Osteocyte (in vitro differentiated cells): ENCODE results near the gene CLEC3A. TPM values are rescaled to one million over a fixed set of nuclear protein-coding genes. Genes with fewer than 3 reads are reported as not detected.

ENCODE experiments used
- DNase-seq: peaks from one replicate; pipeline ENCODE4 v3.0.0; 2021; ENCODE audit warnings: mixed read lengths; ENCODE audit not compliant: unreplicated experiment; ENCODE audit errors: extremely low spot score
- H3K27ac Mint-ChIP-seq: one replicate; pipeline ENCODE4 v1.8.0; 2021; ENCODE audit warnings: mild to moderate bottlenecking, mixed read lengths; ENCODE audit not compliant: unreplicated experiment
- H3K27me3 Mint-ChIP-seq: one replicate; pipeline ENCODE4 v1.8.0; 2021; ENCODE audit warnings: mixed read lengths; ENCODE audit not compliant: unreplicated experiment
- H3K36me3 Mint-ChIP-seq: one replicate; pipeline ENCODE4 v1.8.0; 2021; ENCODE audit warnings: mixed read lengths; ENCODE audit not compliant: unreplicated experiment
- H3K4me1 Mint-ChIP-seq: one replicate; pipeline ENCODE4 v1.8.0; 2021; ENCODE audit warnings: mixed read lengths; ENCODE audit not compliant: unreplicated experiment
- H3K4me3 Mint-ChIP-seq: one replicate; pipeline ENCODE4 v1.8.0; 2021; ENCODE audit warnings: mild to moderate bottlenecking, moderate library complexity, mixed read lengths; ENCODE audit not compliant: unreplicated experiment
- H3K9me3 Mint-ChIP-seq: one replicate; pipeline ENCODE4 v1.8.0; 2021; ENCODE audit warnings: mixed read lengths; ENCODE audit not compliant: unreplicated experiment
- total RNA-seq: library from RNA; stranded (reverse); gene quantifications from 2 replicates; pipeline ENCODE4 v1.2.1, GENCODE V29; 2021
- TF ChIP-seq, protein P1 (sequence below): fragments of 200-600 bp; sonication (generic); IDR thresholded peaks from 2 replicates; pipeline ENCODE4 v1.5.0; 2021; ENCODE audit warnings: antibody characterized with exemption, mild to moderate bottlenecking, moderate library complexity

Gene CLEC3A
- total RNA-seq, 1 donor from 2014 or later = not detected

DNA sequence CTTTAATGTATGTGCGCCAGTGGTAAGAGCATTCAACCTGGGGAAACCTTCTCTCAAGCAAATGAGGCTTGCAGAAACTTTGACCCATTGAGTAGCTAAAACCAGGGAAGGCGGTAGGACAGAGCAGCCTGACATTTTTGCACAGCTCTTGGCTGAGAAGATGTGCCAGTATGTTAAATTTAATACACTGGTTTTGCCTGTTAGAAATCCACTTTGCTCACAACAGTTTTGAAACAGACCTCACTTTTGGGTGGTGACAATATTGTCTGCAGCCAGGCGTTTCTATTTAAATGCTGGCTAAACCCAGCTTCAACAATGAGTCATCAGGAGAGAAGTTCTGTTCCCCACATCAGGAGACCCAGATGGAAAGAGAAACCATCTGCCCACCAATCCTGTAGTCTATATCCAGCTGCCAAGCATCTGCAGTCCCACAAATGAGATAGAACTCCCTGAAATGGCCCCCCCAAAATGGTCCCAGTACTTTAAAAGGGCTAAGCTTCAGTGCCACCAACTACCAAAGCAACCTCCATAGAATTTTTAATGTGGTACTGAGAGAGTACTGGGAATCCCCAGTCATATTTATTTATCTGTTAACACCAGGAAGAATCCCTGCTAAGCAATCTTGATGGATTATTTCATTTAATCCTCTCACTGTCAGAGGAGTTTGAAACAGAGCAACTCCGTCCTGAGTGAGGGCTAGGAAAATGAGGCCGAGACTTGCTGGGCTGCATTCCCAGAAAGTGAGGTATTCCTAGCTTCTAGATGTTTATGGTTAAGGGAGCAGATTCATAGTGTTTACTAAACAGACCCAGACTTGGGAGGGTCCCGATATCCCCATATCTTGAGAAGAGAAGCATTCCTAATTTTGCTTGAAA lies 29.0 kb upstream of the CLEC3A start:
- Mint-ChIP-seq H3K27ac (no peak overlapping the region), H3K27me3 (no peaks in the 10 kb centered on the region), H3K36me3 (no peaks in the 10 kb centered on the region)

DNA sequence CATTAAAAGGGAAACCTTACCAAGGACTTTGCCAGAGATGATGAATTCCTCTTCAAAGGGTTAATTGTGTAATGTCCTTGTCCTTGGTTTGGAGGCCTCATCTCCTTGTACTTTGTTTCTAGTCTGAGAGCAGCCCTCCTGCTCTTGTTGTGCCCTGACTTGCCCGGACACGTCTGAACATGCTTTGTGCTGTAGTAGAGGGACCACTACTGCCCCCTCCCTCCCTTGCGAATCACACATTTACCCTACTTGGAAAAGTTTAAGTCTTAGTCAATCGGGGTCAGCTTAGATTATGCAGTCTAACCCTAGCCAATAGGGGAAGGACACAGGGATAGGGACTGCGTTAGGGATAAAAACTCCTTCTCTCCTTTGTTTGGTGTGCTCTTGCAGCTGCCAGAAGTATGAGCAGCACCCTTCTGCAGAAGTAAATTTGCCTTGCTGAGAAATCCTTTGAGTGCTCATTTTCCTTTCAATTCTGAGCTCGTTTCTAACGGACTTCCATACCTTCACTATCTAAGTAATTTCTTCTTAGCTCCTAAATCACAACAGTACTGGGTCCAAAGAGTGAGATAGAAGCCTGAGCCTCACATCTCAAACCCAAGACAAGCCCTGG lies 26.4 kb upstream of the CLEC3A start:
- H3K27ac Mint-ChIP-seq = no peak overlapping the region
- no peak for DNase-seq
- TF ChIP-seq, protein P1, sequence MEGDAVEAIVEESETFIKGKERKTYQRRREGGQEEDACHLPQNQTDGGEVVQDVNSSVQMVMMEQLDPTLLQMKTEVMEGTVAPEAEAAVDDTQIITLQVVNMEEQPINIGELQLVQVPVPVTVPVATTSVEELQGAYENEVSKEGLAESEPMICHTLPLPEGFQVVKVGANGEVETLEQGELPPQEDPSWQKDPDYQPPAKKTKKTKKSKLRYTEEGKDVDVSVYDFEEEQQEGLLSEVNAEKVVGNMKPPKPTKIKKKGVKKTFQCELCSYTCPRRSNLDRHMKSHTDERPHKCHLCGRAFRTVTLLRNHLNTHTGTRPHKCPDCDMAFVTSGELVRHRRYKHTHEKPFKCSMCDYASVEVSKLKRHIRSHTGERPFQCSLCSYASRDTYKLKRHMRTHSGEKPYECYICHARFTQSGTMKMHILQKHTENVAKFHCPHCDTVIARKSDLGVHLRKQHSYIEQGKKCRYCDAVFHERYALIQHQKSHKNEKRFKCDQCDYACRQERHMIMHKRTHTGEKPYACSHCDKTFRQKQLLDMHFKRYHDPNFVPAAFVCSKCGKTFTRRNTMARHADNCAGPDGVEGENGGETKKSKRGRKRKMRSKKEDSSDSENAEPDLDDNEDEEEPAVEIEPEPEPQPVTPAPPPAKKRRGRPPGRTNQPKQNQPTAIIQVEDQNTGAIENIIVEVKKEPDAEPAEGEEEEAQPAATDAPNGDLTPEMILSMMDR = no peak
- H3K9me3 Mint-ChIP-seq = peaks cover 13% of the 10 kb centered on the region
- H3K27me3 Mint-ChIP-seq = no peaks in the 10 kb centered on the region
- no peaks in the 10 kb centered on the region for H3K36me3 Mint-ChIP-seq
- H3K4me3 Mint-ChIP-seq = no peak overlapping the region
- H3K4me1 Mint-ChIP-seq = no peaks in the 10 kb centered on the region

More for the DNA sequence above, 29.0 kb upstream of the CLEC3A start:
- TF ChIP-seq, protein P1 = no peak
- peaks cover 17% of the 10 kb centered on the region for H3K9me3 Mint-ChIP-seq
- H3K4me3 Mint-ChIP-seq = no peak overlapping the region
- no peak for DNase-seq
- no peaks in the 10 kb centered on the region for H3K4me1 Mint-ChIP-seq

DNA sequence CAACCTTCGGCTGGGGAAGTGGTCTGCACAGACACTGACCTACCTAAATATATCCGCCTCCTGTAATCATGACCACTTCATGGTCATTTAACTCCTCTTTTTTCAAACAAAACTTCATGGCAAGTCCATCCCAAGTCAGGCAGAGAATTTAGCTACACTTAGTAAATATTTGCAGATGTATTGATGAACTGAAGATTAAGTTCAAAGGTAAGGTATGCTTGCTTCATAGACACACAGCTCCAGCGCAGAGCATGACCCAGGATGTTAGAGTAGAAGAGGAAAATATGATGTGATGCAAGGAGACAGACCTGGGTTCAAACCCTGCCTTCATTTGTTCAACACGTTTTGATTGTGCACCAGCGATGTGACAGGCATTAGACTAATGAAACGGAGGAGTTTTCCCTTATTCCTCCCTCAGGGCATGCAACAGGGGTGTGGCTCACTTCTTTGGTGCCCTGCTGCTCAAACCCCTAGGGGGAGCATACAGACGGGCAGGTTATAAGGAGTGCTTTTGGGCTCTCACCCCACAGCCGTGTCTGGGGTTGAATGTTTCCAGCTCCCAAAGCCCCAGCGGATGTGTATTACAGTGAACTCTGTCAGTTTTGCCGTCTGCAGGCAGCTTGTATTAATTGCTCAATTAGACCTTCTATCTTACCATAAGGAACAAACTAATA lies 23.9 kb upstream of the CLEC3A start:
- TF ChIP-seq, protein P1 = no peak

DNA sequence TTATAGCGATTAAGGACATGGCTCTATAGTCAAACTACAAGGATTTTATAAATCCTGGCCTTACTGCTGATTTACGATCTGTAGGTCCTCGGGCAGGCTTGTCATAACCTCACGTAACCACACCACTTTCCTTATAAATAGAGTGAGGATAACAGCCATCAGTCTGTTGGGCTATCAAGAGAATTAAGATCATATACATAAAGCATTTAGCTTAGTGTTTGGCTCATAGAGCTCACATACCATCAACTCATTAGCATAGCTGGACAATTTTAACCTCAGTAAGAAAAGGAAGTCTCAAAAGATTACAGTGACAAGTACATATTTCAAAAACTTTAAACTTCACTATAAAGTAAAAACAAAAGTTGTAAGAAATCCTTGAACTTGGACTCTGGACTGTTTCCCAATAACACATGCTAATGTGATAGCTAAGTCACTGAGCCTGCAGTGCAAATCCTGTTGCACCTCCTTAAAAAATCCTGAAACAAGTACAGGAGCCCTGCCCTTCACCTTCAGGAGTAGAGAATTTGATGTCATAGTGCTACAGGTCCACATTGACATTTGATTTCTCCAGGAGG lies 20.8 kb upstream of the CLEC3A start:
- Mint-ChIP-seq H3K36me3 (no peaks in the 10 kb centered on the region), H3K27ac (no peak overlapping the region), H3K4me3 (no peak overlapping the region), H3K9me3 (peaks cover 8% of the 10 kb centered on the region), H3K27me3 (no peaks in the 10 kb centered on the region), H3K4me1 (no peaks in the 10 kb centered on the region)
- no peak for DNase-seq
- TF ChIP-seq, protein P1 = no peak

More for the DNA sequence above, 23.9 kb upstream of the CLEC3A start:
- Mint-ChIP-seq H3K4me1 (no peaks in the 10 kb centered on the region), H3K4me3 (no peak overlapping the region), H3K36me3 (no peaks in the 10 kb centered on the region), H3K27ac (no peak overlapping the region), H3K27me3 (no peaks in the 10 kb centered on the region), H3K9me3 (peaks cover 13% of the 10 kb centered on the region)
- no peak for DNase-seq
